ENCODE data around the gene SORCS3. TPM values are rescaled to one million over a fixed set of nuclear protein-coding genes. Genes with fewer than 3 reads are reported as not detected.
A peak's percentile ranks its signal among the peaks of the same experiment; 100 is the strongest.

Gene SORCS3
- total RNA-seq, 1 experiment from 2014 or later: not detected

GRCh38 chr10:104750291-104750690 is 109.2 kb downstream of the SORCS3 start:
- ChIA-PET POLR2A (no interaction called here), CTCF (no interaction called here)
- ATAC-seq (no peak), DNase-seq (ENCODE audit: low read depth, low spot score) (no peak)
- no peaks in the 10 kb centered on the region for H3K36me3 ChIP-seq (ENCODE audit: control insufficient read depth, insufficient read depth, low read length)
- TF ChIP-seq REST (IDR thresholded peaks at IDR 0.05; ENCODE audit: insufficient read depth in 1 of 2, low read depth in 2 of 2, low read length in 1 of 2): peak; percentile 67 to 72; a peak in 3 of 4 replicates
- no peak for TF ChIP-seq SIN3A (IDR thresholded peaks at IDR 0.05; ENCODE audit: borderline replicate concordance, insufficient read depth, low read depth, low read length)
- H3K4me1 ChIP-seq (ENCODE audit: control insufficient read depth, insufficient read depth, low read length): no peaks in the 10 kb centered on the region
- no peaks in the 10 kb centered on the region for H3K9me3 ChIP-seq (ENCODE audit: control insufficient read depth, insufficient read depth, low read depth, low read length)
- in situ Hi-C loops (cut with HindIII; ENCODE audit: low pct_unique_long_range_greater_than_20kb, low sequenced_read_pairs) (no loop called here), intact Hi-C loops (cut with micrococcal nuclease; ENCODE audit: unreplicated experiment) (no loop called here)
- H3K4me3 ChIP-seq (ENCODE audit: low read depth in 2 of 2, low read length in 2 of 2): no peak overlapping the region
- BruUV-seq (replicated peaks): no TSS peak
- no peaks in the 10 kb centered on the region; the same call in 1 of the 2 replicates for H3K27me3 ChIP-seq (ENCODE audit: control insufficient read depth, insufficient read depth, low read length)
- no peak overlapping the region for H3K27ac ChIP-seq (ENCODE audit: low read length)

GRCh38 chr10:104762793-104763192 is 121.7 kb downstream of the SORCS3 start:
- Histone ChIP-seq H3K4me1 (ENCODE audit: control insufficient read depth, insufficient read depth, low read length) (no peaks in the 10 kb centered on the region), H3K36me3 (ENCODE audit: control insufficient read depth, insufficient read depth, low read length) (no peaks in the 10 kb centered on the region), H3K27me3 (ENCODE audit: control insufficient read depth, insufficient read depth, low read length) (0 out of 2 replicates have a peak, but pooled peaks cover 3% of the 10 kb centered on the region), H3K9me3 (ENCODE audit: control insufficient read depth, insufficient read depth, low read depth, low read length) (no peaks in the 10 kb centered on the region), H3K4me3 (ENCODE audit: low read depth in 2 of 2, low read length in 2 of 2) (no peak overlapping the region), H3K27ac (ENCODE audit: low read length) (no peak overlapping the region)
- POLR2A ChIA-PET: interaction anchor here (0.6 kb wide), 1 partner anchor 30 kb away, joined by 8 read pairs; no protein-coding TSS in a partner anchor
- BruUV-seq (replicated peaks): no TSS peak
- no peak for DNase-seq (ENCODE audit: low read depth, low spot score)
- TF ChIP-seq REST (IDR thresholded peaks at IDR 0.05; ENCODE audit: insufficient read depth in 1 of 2, low read depth in 2 of 2, low read length in 1 of 2): no peak
- no peak for TF ChIP-seq TCF7L2 (IDR thresholded peaks at IDR 0.05; ENCODE audit: low read depth, low read length)
- TF ChIP-seq POLR2AphosphoS5 (IDR thresholded peaks at IDR 0.05; ENCODE audit: low read depth, low read length): no peak
- no peak for TF ChIP-seq CTCF (IDR thresholded peaks at IDR 0.05)
- TF ChIP-seq SIN3A (IDR thresholded peaks at IDR 0.05; ENCODE audit: borderline replicate concordance, insufficient read depth, low read depth, low read length): no peak
- CTCF ChIA-PET: no interaction called here
- in situ Hi-C loops (cut with HindIII; ENCODE audit: low pct_unique_long_range_greater_than_20kb, low sequenced_read_pairs): no loop called here
- ATAC-seq: no peak
- intact Hi-C loops (cut with micrococcal nuclease; ENCODE audit: unreplicated experiment): no loop called here
